ENCODE data around the gene STATH. TPM values are rescaled to one million over a fixed set of nuclear protein-coding genes. Genes with fewer than 3 reads are reported as not detected.

STATH gene, protein sequence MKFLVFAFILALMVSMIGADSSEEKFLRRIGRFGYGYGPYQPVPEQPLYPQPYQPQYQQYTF
- total RNA-seq, result not detected
- long read RNA-seq, result 0 reads

DNA sequence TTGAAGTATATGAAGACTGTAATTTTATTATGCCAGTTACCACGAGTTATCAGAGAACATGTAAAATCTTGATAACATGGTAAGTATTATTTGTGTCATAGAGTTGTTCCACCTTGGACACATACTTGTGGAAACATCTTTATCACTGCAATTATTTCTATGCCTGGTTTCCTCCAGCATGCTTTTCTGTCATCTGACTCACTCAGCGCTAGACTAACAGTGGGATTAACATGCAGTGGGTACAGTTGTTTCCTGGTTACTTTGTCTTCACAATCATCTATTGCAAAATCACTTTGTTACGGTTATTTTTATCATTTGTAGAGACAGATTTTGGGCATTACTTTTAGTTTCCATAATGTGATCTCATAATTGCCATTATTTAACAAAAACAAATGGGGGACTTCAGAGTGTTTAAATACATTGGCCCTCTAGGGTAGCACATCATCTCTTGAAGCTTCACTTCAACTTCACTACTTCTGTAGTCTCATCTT, at the start of gene STATH:
Gene STATH, plus strand, starts transcription at position 441 of the 491 bp plus-strand sequence. CDS start 2,472 bp downstream, outside the sequence.
- TF ChIP-seq POLR2A (IDR thresholded peaks at IDR 0.05) (no peak), CTCF (IDR thresholded peaks at IDR 0.05) (no peak)
- H3K27me3 ChIP-seq, result no peaks in the 10 kb centered on the region
- H3K4me1 ChIP-seq, result no peaks in the 10 kb centered on the region
- ATAC-seq, result no peak
- no peak within 1 kb of the TSS for H3K27ac ChIP-seq
- DNase-seq, result no peak
- H3K4me3 ChIP-seq, result no peak within 1 kb of the TSS
- intact Hi-C loops (cut with DNase I), result no loop called here
- H3K9me3 ChIP-seq, result no peaks in the 10 kb centered on the region
- no peaks in the 10 kb centered on the region for H3K36me3 ChIP-seq
- 59% methylated on average over 3 of the region's 3 CpGs for WGBS (ENCODE audit: insufficient coverage, low coverage, low lambda C conversion rate, missing lambda C conversion rate)

DNA sequence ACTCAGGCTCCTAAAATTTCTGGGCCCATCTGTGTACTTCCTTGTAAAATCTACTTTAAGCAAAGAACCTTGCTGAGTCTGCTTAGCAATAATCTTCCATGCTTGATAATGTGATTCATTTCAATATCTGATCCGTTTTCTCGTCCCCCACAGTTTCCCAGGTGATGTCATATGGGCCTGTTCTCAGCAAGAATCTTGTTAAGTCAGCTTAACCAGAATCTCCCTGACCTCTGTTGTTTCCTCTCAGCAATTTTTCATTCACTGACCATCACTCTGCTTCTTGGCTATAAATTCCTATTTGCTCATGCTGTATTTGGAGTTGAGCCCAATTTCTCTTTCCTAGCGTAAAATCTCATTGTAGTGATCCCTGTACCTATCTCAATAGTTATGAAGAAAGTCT, 44.2 kb upstream of the STATH start:
- DNase-seq (no peak), ATAC-seq (no peak)
- H3K27me3 ChIP-seq, result no peaks in the 10 kb centered on the region
- intact Hi-C loops (cut with DNase I), result no loop called here
- no peak overlapping the region for H3K4me3 ChIP-seq
- no peaks in the 10 kb centered on the region for H3K9me3 ChIP-seq
- no peaks in the 10 kb centered on the region for H3K36me3 ChIP-seq
- TF ChIP-seq CTCF (IDR thresholded peaks at IDR 0.05), result no peak
- TF ChIP-seq POLR2A (IDR thresholded peaks at IDR 0.05), result no peak
- no peaks in the 10 kb centered on the region for H3K4me1 ChIP-seq
- no peak overlapping the region for H3K27ac ChIP-seq
- WGBS (ENCODE audit: insufficient coverage, low coverage, low lambda C conversion rate, missing lambda C conversion rate), result 32% methylated on average over 3 of the region's 3 CpGs

GRCh38 chr4:69957209-69957608, 38.6 kb upstream of the STATH start:
- intact Hi-C loops (cut with DNase I), result no loop called here
- ATAC-seq (no peak), DNase-seq (no peak)
- no peak overlapping the region for H3K4me3 ChIP-seq
- no peak overlapping the region for H3K27ac ChIP-seq
- H3K9me3 ChIP-seq, result no peaks in the 10 kb centered on the region
- no peaks in the 10 kb centered on the region for H3K4me1 ChIP-seq
- no CpG with 5 or more reads among the region's 1 CpG for WGBS (ENCODE audit: insufficient coverage, low coverage, low lambda C conversion rate, missing lambda C conversion rate)
- H3K36me3 ChIP-seq, result no peaks in the 10 kb centered on the region
- H3K27me3 ChIP-seq, result no peaks in the 10 kb centered on the region
- TF ChIP-seq POLR2A (IDR thresholded peaks at IDR 0.05) (no peak), CTCF (IDR thresholded peaks at IDR 0.05) (no peak)

DNA sequence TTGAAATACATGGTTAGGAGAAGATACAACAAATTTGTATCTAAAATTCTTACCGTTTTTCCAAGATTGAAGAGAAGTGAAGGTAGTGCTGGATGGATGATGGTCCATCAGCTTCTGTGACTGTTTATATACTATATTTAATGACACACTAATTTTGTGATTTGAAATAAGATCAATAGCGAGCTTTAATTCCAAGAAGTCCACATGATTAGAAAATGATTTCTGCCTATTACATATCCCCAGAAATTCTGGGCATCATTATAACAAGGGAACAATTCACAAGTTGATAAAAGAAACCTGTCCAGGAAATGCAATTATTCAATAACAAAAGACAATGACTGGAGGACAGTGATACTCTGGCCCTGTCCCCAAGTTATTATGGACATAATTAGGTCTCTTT, 30.1 kb upstream of the STATH start, which contains the start of gene CSN2:
Gene CSN2, minus strand, starts transcription at position 101 of the 400 bp plus-strand sequence. CDS start 4,733 bp downstream, outside the sequence.
- intact Hi-C loops (cut with DNase I), result no loop called here
- Histone ChIP-seq H3K27me3 (no peaks in the 10 kb centered on the region), H3K4me1 (no peaks in the 10 kb centered on the region), H3K4me3 (no peak within 1 kb of the TSS), H3K36me3 (no peaks in the 10 kb centered on the region), H3K27ac (no peak within 1 kb of the TSS), H3K9me3 (no peaks in the 10 kb centered on the region)
- ATAC-seq (no peak), DNase-seq (no peak)
- WGBS (ENCODE audit: insufficient coverage, low coverage, low lambda C conversion rate, missing lambda C conversion rate), result 60% methylated on average over 2 of the region's 2 CpGs
- TF ChIP-seq CTCF (IDR thresholded peaks at IDR 0.05), result no peak
- TF ChIP-seq POLR2A (IDR thresholded peaks at IDR 0.05), result no peak

Measured in right lobe of liver (tissue), 6 donors.